PFSK-1 (cell line): ENCODE measurements around the gene FFAR3.

ENCODE experiments used
- SIN3A ChIP-seq: IDR thresholded peaks from 2 replicates; pipeline ENCODE4 v1.6.1; 2012; ENCODE audit warnings: mild to moderate bottlenecking, low read length, moderate library complexity, borderline replicate concordance; ENCODE audit not compliant: insufficient read depth
- TAF1 ChIP-seq: IDR thresholded peaks from 2 replicates; pipeline ENCODE4 v1.6.1; 2012; ENCODE audit warnings: low read length, control low read depth, borderline replicate concordance; ENCODE audit not compliant: insufficient read depth

- no peak for TF ChIP-seq TAF1
- no peak for TF ChIP-seq SIN3A
Observed at GRCh38 chr19:35341006-35341405, 17.3 kb upstream of the FFAR3 start.
